ENCODE measurements around the gene COL3A1. TPM values are rescaled to one million over a fixed set of nuclear protein-coding genes. Genes with fewer than 3 reads are reported as not detected.

The COL3A1 gene
- total RNA-seq, 1 donor from 2014 or later = 187 TPM

- no peaks in the 10 kb centered on the region for H3K4me1 ChIP-seq
- ATAC-seq (peak; percentile 17 to 35), DNase-seq (no peak)
- H3K27me3 ChIP-seq (ENCODE audit: low read depth) = no peaks in the 10 kb centered on the region
- no peaks in the 10 kb centered on the region for H3K9me3 ChIP-seq
- intact Hi-C loops (cut with DNase I) = no loop called here
- no peak overlapping the region for H3K4me3 ChIP-seq
- TF ChIP-seq CTCF (IDR thresholded peaks at IDR 0.05) = no peak
- H3K27ac ChIP-seq = no peak overlapping the region
- no peaks in the 10 kb centered on the region for H3K36me3 ChIP-seq
Observed at GRCh38 chr2:189022492-189022891, 48.3 kb downstream of the COL3A1 start.

- no peak overlapping the region for H3K27ac ChIP-seq
- no peak for DNase-seq
- no peak for ATAC-seq
Observed at GRCh38 chr2:189024901-189025618, 50.9 kb downstream of the COL3A1 start.

GRCh38 chr2:189037518-189037917 is 63.3 kb downstream of the COL3A1 start:
- no peaks in the 10 kb centered on the region for H3K4me1 ChIP-seq
- peaks cover 39% of the 10 kb centered on the region for H3K36me3 ChIP-seq
- H3K4me3 ChIP-seq = no peak overlapping the region
- intact Hi-C loops (cut with DNase I) = no loop called here
- ATAC-seq (no peak), DNase-seq (no peak)
- H3K27me3 ChIP-seq (ENCODE audit: low read depth) = no peaks in the 10 kb centered on the region
- TF ChIP-seq CTCF (IDR thresholded peaks at IDR 0.05) = no peak
- H3K27ac ChIP-seq = no peak overlapping the region
- H3K9me3 ChIP-seq = no peaks in the 10 kb centered on the region

More at GRCh38 chr2:189024901-189025618, 50.9 kb downstream of the COL3A1 start:
- no peak for TF ChIP-seq CTCF (IDR thresholded peaks at IDR 0.05)
- H3K9me3 ChIP-seq = no peaks in the 10 kb centered on the region
- H3K4me1 ChIP-seq = no peaks in the 10 kb centered on the region
- no peaks in the 10 kb centered on the region for H3K36me3 ChIP-seq
- no peaks in the 10 kb centered on the region for H3K27me3 ChIP-seq (ENCODE audit: low read depth)
- intact Hi-C loops (cut with DNase I) = no loop called here
- H3K4me3 ChIP-seq = no peak overlapping the region

- no peak for TF ChIP-seq CTCF (IDR thresholded peaks at IDR 0.05)
- no peaks in the 10 kb centered on the region for H3K4me1 ChIP-seq
- H3K9me3 ChIP-seq = no peaks in the 10 kb centered on the region
- no peaks in the 10 kb centered on the region for H3K27me3 ChIP-seq (ENCODE audit: low read depth)
- intact Hi-C loops (cut with DNase I) = no loop called here
- no peak overlapping the region for H3K27ac ChIP-seq
- no peak for ATAC-seq
- DNase-seq = no peak
- H3K36me3 ChIP-seq = no peaks in the 10 kb centered on the region
- H3K4me3 ChIP-seq = no peak overlapping the region
Observed at GRCh38 chr2:189045836-189046235, 71.7 kb downstream of the COL3A1 start.

GRCh38 chr2:189046320-189046719 is 72.1 kb downstream of the COL3A1 start:
- H3K27me3 ChIP-seq (ENCODE audit: low read depth) = no peaks in the 10 kb centered on the region
- H3K4me1 ChIP-seq = no peaks in the 10 kb centered on the region
- intact Hi-C loops (cut with DNase I) = no loop called here
- no peak for TF ChIP-seq CTCF (IDR thresholded peaks at IDR 0.05)
- H3K36me3 ChIP-seq = no peaks in the 10 kb centered on the region
- H3K4me3 ChIP-seq = no peak overlapping the region
- no peaks in the 10 kb centered on the region for H3K9me3 ChIP-seq
- DNase-seq = no peak
- no peak for ATAC-seq
- H3K27ac ChIP-seq = no peak overlapping the region

Measured in lower lobe of right lung (tissue), 2 donors.